H1 (cell line): ENCODE measurements around the gene DHCR7. TPM values are rescaled to one million over a fixed set of nuclear protein-coding genes. Genes with fewer than 3 reads are reported as not detected.

Experiments used
- CTCF ChIA-PET: fragments of 300-600 bp; sonication (Branson Sonifier 250); formaldehyde crosslinking; loops from one replicate; lab custom pipeline; 2021; ENCODE audit not compliant: partially characterized antibody; lab: Charles Lee
- POLR2A ChIA-PET: fragments of 300-600 bp; sonication (Branson Sonifier 250); formaldehyde crosslinking; loops from one replicate; lab custom pipeline; 2021; ENCODE audit warnings: inconsistent platforms; ENCODE audit not compliant: partially characterized antibody; lab: Charles Lee
- DNase-seq, 2 experiments: peaks; one replicate each; pipeline versions ENCODE4 v3.0.0 to v3.0.0-alpha.2; 2010 to 2022; ENCODE audit warnings: low spot score in 2 of 2, low read depth in 1 of 2, mixed read lengths in 1 of 2
- FAIRE-seq: peaks from 2 replicates; lab custom pipeline; 2011; peaks lifted over from hg19 to GRCh38; lab: Jason Lieb, UNC
- H2AFZ ChIP-seq: 2 replicates; pipeline ENCODE4 v1.8.1; 2012; ENCODE audit warnings: low read length, inconsistent platforms
- H2AK5ac ChIP-seq: 2 replicates; pipeline ENCODE4 v1.6.1; 2013; ENCODE audit warnings: low read depth, low read length
- H2BK120ac ChIP-seq: replicated peaks from 2 replicates; pipeline ENCODE3; 2013; ENCODE audit warnings: low read depth, low read length, inconsistent platforms
- H2BK12ac ChIP-seq: 2 replicates; pipeline ENCODE4 v1.6.1; 2013; ENCODE audit warnings: low read depth, low read length
- H2BK15ac ChIP-seq: 2 replicates; pipeline ENCODE4 v1.6.1; 2013; ENCODE audit warnings: low read length
- H2BK20ac ChIP-seq: 2 replicates; pipeline ENCODE4 v1.6.1; 2013; ENCODE audit warnings: low read length
- H2BK5ac ChIP-seq: 2 replicates; pipeline ENCODE4 v1.6.1; 2013; ENCODE audit warnings: low read depth, low read length
- H3K14ac ChIP-seq: 2 replicates; pipeline ENCODE4 v1.6.1; 2013; ENCODE audit warnings: inconsistent platforms; ENCODE audit not compliant: insufficient read length
- H3K18ac ChIP-seq: 2 replicates; pipeline ENCODE4 v1.6.1; 2013; ENCODE audit warnings: low read length; ENCODE audit errors: extremely low read depth
- H3K23ac ChIP-seq: 2 replicates; pipeline ENCODE4 v1.6.1; 2013; ENCODE audit warnings: inconsistent platforms; ENCODE audit not compliant: insufficient read length
- H3K23me2 ChIP-seq: 2 replicates; pipeline ENCODE4 v1.6.1; 2013; ENCODE audit warnings: low read depth, low read length
- H3K27ac ChIP-seq: 2 replicates; pipeline ENCODE4 v1.6.1; 2011; ENCODE audit warnings: low read depth, low read length, inconsistent platforms
- H3K27me3 ChIP-seq, 4 experiments: replicated peaks in 1 of 4; 1 replicate in 1 of 4; 2 replicates in 3 of 4; pipeline versions ENCODE4 v1.6.1 to v1.8.1; 2011 to 2013; ENCODE audit warnings: low read length in 3 of 4, mild to moderate bottlenecking in 3 of 4, inconsistent platforms in 2 of 4, mixed read lengths in 2 of 4, moderate library complexity in 1 of 4; ENCODE audit not compliant: control insufficient read depth in 3 of 4, insufficient read depth in 3 of 4; ENCODE audit errors: extremely low read depth in 1 of 4
- H3K36me3 ChIP-seq, 4 experiments: 2 replicates each; pipeline versions ENCODE4 v1.6.1 to v1.8.1; 2011 to 2013; ENCODE audit warnings: mild to moderate bottlenecking in 4 of 4, low read length in 3 of 4, moderate library complexity in 2 of 4, control low read depth in 1 of 4, inconsistent platforms in 1 of 4; ENCODE audit not compliant: insufficient read depth in 4 of 4, control insufficient read depth in 2 of 4
- H3K4ac ChIP-seq: replicated peaks from 2 replicates; pipeline ENCODE3; 2013; ENCODE audit warnings: low read length, low read depth, mixed read lengths, inconsistent platforms; ENCODE audit not compliant: insufficient read length
- H3K4me1 ChIP-seq, 4 experiments: replicated peaks in 1 of 4; 1 replicate in 1 of 4; 2 replicates in 3 of 4; pipeline versions ENCODE4 v1.6.1 to v1.8.1; 2011 to 2013; ENCODE audit warnings: low read length in 3 of 4, inconsistent platforms in 2 of 4, mixed read lengths in 1 of 4; ENCODE audit not compliant: insufficient read depth in 4 of 4, control insufficient read depth in 3 of 4
- H3K4me2 ChIP-seq, 2 experiments: 2 replicates each; pipeline versions ENCODE4 v1.6.1 to v1.8.1; 2011 to 2013; ENCODE audit warnings: low read depth in 2 of 2, low read length in 2 of 2, control low read depth in 1 of 2, inconsistent platforms in 1 of 2, mild to moderate bottlenecking in 1 of 2; ENCODE audit not compliant: insufficient read depth in 1 of 2
- H3K4me3 ChIP-seq, 4 experiments: fragments of 200-600, 300-600 bp in 1 of 4; sonication (generic), shearing (Covaris generic), sonication (Bioruptor Twin) in 1 of 4; 2 replicates each; pipeline versions ENCODE4 v1.5.1 to v1.8.1; 2011 to 2016; ENCODE audit warnings: low read length in 4 of 4, low read depth in 3 of 4, control low read depth in 2 of 4, inconsistent platforms in 2 of 4, mild to moderate bottlenecking in 2 of 4, mixed read lengths in 1 of 4, moderate library complexity in 1 of 4; ENCODE audit not compliant: insufficient read depth in 2 of 4; ENCODE audit errors: extremely low read depth in 1 of 4
- H3K56ac ChIP-seq: replicated peaks from 2 replicates; pipeline ENCODE3; 2013; ENCODE audit warnings: low read depth, mild to moderate bottlenecking, mixed read lengths, low read length, inconsistent platforms; ENCODE audit not compliant: insufficient read length
- H3K79me1 ChIP-seq: 2 replicates; pipeline ENCODE4 v1.6.1; 2013; ENCODE audit warnings: low read depth, low read length, control low read depth
- H3K79me2 ChIP-seq, 2 experiments: 2 replicates each; pipeline versions ENCODE4 v1.6.1 to v1.8.1; 2012 to 2013; ENCODE audit warnings: low read length in 2 of 2, mild to moderate bottlenecking in 2 of 2, inconsistent platforms in 1 of 2; ENCODE audit not compliant: insufficient read depth in 2 of 2, control insufficient read depth in 1 of 2
- H3K9ac ChIP-seq, 4 experiments: replicated peaks in 1 of 4; 1 replicate in 1 of 4; 2 replicates in 3 of 4; pipeline versions ENCODE4 v1.6.1 to v1.8.1; 2011 to 2013; ENCODE audit warnings: low read depth in 3 of 4, low read length in 3 of 4, control low read depth in 2 of 4, mild to moderate bottlenecking in 2 of 4, moderate library complexity in 2 of 4, inconsistent platforms in 1 of 4; ENCODE audit errors: extremely low read depth in 1 of 4
- H3K9me3 ChIP-seq, 2 experiments: 2 replicates each; pipeline versions ENCODE4 v1.6.1 to v1.8.1; 2012 to 2013; ENCODE audit warnings: mild to moderate bottlenecking in 2 of 2, moderate library complexity in 2 of 2, control low read depth in 1 of 2, inconsistent platforms in 1 of 2, low read depth in 1 of 2, low read length in 1 of 2, mixed read lengths in 1 of 2; ENCODE audit not compliant: insufficient read depth in 2 of 2
- H4K20me1 ChIP-seq, 2 experiments: replicated peaks in 1 of 2; 2 replicates each; pipeline versions ENCODE3 to v1.8.1; 2011 to 2013; ENCODE audit warnings: inconsistent platforms in 2 of 2, low read length in 2 of 2, mild to moderate bottlenecking in 1 of 2; ENCODE audit not compliant: insufficient read depth in 2 of 2, control insufficient read depth in 1 of 2
- H4K5ac ChIP-seq: 2 replicates; pipeline ENCODE4 v1.6.1; 2013; ENCODE audit warnings: low read length, low read depth, mixed read lengths, inconsistent platforms; ENCODE audit not compliant: insufficient read length
- H4K8ac ChIP-seq: 2 replicates; pipeline ENCODE4 v1.8.0; 2013; ENCODE audit warnings: mild to moderate bottlenecking, moderate library complexity, low read length, inconsistent platforms; ENCODE audit not compliant: insufficient read depth; ENCODE audit errors: extremely low read depth
- H4K91ac ChIP-seq: replicated peaks from 2 replicates; pipeline ENCODE3; 2013; ENCODE audit warnings: low read length, mixed read lengths, inconsistent platforms; ENCODE audit not compliant: insufficient read length
- BRCA1 ChIP-seq: IDR thresholded peaks from 2 replicates; pipeline ENCODE4 v1.6.1; 2012; ENCODE audit warnings: low read depth, low read length, improper control_type of control experiment
- CBX8 ChIP-seq: fragments of 300-800, 300-1000 bp; sonication (generic); IDR thresholded peaks from 2 replicates; pipeline ENCODE4 v1.7.1; 2016; ENCODE audit warnings: low read depth, low read length, borderline replicate concordance
- CHD1 ChIP-seq: IDR thresholded peaks from 2 replicates; pipeline ENCODE4 v1.6.1; 2012; ENCODE audit warnings: low read depth, low read length, improper control_type of control experiment
- FOSL1 ChIP-seq: IDR thresholded peaks from 2 replicates; pipeline ENCODE4 v1.6.1; 2011; ENCODE audit warnings: mild to moderate bottlenecking, low read depth, low read length, moderate library complexity; ENCODE audit not compliant: insufficient read depth
- NRF1 ChIP-seq: IDR thresholded peaks from 2 replicates; pipeline ENCODE4 v1.6.1; 2011; ENCODE audit warnings: mild to moderate bottlenecking, low read depth, low read length, improper control_type of control experiment
- RBBP5 ChIP-seq: IDR thresholded peaks from 2 replicates; pipeline ENCODE4 v1.7.1; 2012; ENCODE audit warnings: low read depth, mild to moderate bottlenecking, inconsistent platforms, low read length, moderate library complexity, borderline replicate concordance
- RNF2 ChIP-seq: fragments of 200-900, 300-1000 bp; sonication (generic); IDR thresholded peaks from 2 replicates; pipeline ENCODE4 v1.7.1; 2016; ENCODE audit warnings: borderline replicate concordance, low read depth, mild to moderate bottlenecking, antibody characterized with exemption, low read length; ENCODE audit not compliant: poor library complexity, severe bottlenecking; ENCODE audit errors: missing control alignments
- SIX5 ChIP-seq: IDR thresholded peaks from 2 replicates; pipeline ENCODE4 v1.6.1; 2011; ENCODE audit warnings: mild to moderate bottlenecking, low read depth, low read length
- TCF12 ChIP-seq: IDR thresholded peaks from 2 replicates; pipeline ENCODE4 v1.6.1; 2011; ENCODE audit warnings: low read depth, mild to moderate bottlenecking, low read length
- ZNF274 ChIP-seq: IDR thresholded peaks from 2 replicates; pipeline ENCODE4 v1.7.0; 2012; ENCODE audit warnings: low read length, borderline replicate concordance; ENCODE audit errors: extremely low read depth
- WGBS, 2 experiments: shearing (Covaris generic) in 1 of 2; methylation state at CpG; one replicate each; pipeline versions ENCODE4 v1.1.6 to v1.1.7; 2013 to 2015; ENCODE audit warnings: low lambda C conversion rate in 2 of 2, mixed read lengths in 2 of 2, inconsistent platforms in 1 of 2, low coverage in 1 of 2, missing lambda C conversion rate in 1 of 2; ENCODE audit not compliant: insufficient replicate concordance in 2 of 2, insufficient coverage in 1 of 2, insufficient read length in 1 of 2; ENCODE audit errors: extremely low coverage in 1 of 2, missing lambda C conversion rate in 1 of 2; 5-methylcytosine and 5-hydroxymethylcytosine counted together
- polyA plus RNA-seq, 7 experiments: library from polyadenylated mRNA; depleted of rRNA in 3 of 7; stranded (reverse) in 5 of 7; unstranded in 2 of 7; fragments of >200 nt in 5 of 7; fragments of 200-250 nt in 2 of 7; gene quantifications; 1 replicate in 5 of 7; 2 replicates in 1 of 7; 4 replicates in 1 of 7; pipeline versions ENCODE4 v1.2.1 to v1.2.3, GENCODE V29; 2011 to 2013; ENCODE audit warnings: missing spikeins in 2 of 7, mixed read lengths in 2 of 7
- total RNA-seq: library from RNA; stranded (reverse); fragmentation: NEBNext Ultra II Directional; extraction: Animal tissue kit (Norgen Biotek cat#: 25700); gene quantifications from 2 replicates; pipeline ENCODE4 v1.2.1, GENCODE V29; 2021

Gene DHCR7
- total and polyA plus RNA-seq, 2 of the 8 experiments (the other 6 are each of a cell fraction or from before 2014, with no cell fraction given) = 144 to 157 TPM

DNA sequence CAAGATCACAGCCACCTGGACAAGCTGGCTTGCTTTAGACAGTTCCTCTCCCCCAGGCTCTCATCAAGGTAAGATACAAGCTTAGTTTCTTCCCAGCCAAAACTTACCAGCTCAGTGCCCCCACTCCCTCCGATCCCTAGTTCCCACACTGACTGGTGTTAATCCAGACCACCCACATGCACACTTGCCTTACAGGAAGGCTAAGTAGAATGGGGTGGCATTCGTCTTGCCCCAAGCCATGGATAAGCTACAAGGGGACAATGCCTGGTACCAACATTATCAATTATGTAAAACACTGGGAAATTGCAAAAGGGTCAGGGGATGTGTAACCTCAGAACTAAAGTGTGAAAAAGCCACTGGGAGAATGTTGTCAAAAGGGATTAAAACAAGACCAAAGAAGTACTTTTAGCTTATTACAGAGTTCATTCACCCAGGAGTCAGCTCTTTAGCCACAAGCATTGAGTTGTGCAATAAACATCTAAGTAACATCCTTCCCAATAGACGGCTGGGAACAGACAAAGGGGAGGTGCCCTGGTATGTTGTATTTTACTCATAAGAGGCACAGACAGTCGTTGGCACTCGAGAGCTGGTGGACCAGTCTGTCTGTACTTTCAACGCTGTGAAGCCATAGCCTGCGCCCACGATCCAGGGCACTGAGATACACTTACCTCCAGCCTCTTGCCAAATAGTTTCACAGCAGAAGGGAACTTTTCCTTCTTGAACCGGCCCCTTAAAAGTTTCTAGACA is 1.1 kb downstream of the DHCR7 start:
- H4K8ac ChIP-seq = no peak overlapping the region
- H2BK15ac ChIP-seq = no peak overlapping the region
- H3K36me3 ChIP-seq = peaks cover 21 to 52% (median 34%) of the 10 kb centered on the region in 4 experiments
- H3K79me1 ChIP-seq = peaks cover 16% of the 10 kb centered on the region
- DNase-seq (no peak), FAIRE-seq (no peak)
- no peak overlapping the region for H4K5ac ChIP-seq
- CTCF ChIA-PET = interaction anchor here (0.9 to 1.8 kb wide), 7 partner anchors 9 to 192 kb away, joined by 3 to 6 read pairs (median 4); no protein-coding TSS in a partner anchor
- no peaks in the 10 kb centered on the region for H3K9me3 ChIP-seq
- H3K27ac ChIP-seq = no peak overlapping the region
- H2AFZ ChIP-seq = no peak overlapping the region
- H3K23ac ChIP-seq = no peak overlapping the region
- H3K4me2 ChIP-seq = peak overlapping the region; percentile 75
- H3K79me2 ChIP-seq = peaks cover 0 to 53% of the 10 kb centered on the region in 2 experiments; a peak in 3 of 4 replicates
- H2BK20ac ChIP-seq = no peak overlapping the region
- POLR2A ChIA-PET = interaction anchor here (0.6 to 2.2 kb wide), 6 partner anchors 8 to 664 kb away, joined by 3 to 5 read pairs (median 4); no protein-coding TSS in a partner anchor
- peaks cover under 1 to 14% (median 6%) of the 10 kb centered on the region in 4 experiments; a peak in 4 of 7 replicates for H3K4me1 ChIP-seq
- H2AK5ac ChIP-seq = no peak overlapping the region
- H3K14ac ChIP-seq = no peak overlapping the region
- peak overlapping the region; percentile 6 for H3K4ac ChIP-seq
- peak overlapping the region; percentile 61 for H4K91ac ChIP-seq
- peak overlapping the region in 2 of 4 experiments; percentile 49 to 63; a peak in 1 of 7 replicates for H3K9ac ChIP-seq
- peaks cover 14% of the 10 kb centered on the region for H3K23me2 ChIP-seq
- no peak overlapping the region; the same call in 1 of the 2 replicates for H2BK5ac ChIP-seq
- H2BK12ac ChIP-seq = no peak overlapping the region; the same call in 1 of the 2 replicates
- peak overlapping the region; percentile 77 to 98 (median 91) for H3K4me3 ChIP-seq
- peaks cover 5 to 22% of the 10 kb centered on the region in 2 experiments for H4K20me1 ChIP-seq
- 57% methylated on average over 9 of the region's 9 CpGs; no CpG with 5 or more reads in 1 of the 2 experiments for WGBS, 2 experiments
- H3K18ac ChIP-seq = no peak overlapping the region
- H3K56ac ChIP-seq = peak overlapping the region; percentile 8
- no peak overlapping the region for H2BK120ac ChIP-seq
- no peaks in the 10 kb centered on the region for H3K27me3 ChIP-seq
- no peak for TF ChIP-seq CBX8
- no peak for TF ChIP-seq BRCA1
- no peak for TF ChIP-seq RBBP5
- no peak for TF ChIP-seq SIX5
- TF ChIP-seq RNF2 = no peak
- no peak for TF ChIP-seq ZNF274
- TF ChIP-seq FOSL1 = no peak
- no peak for TF ChIP-seq NRF1
- TF ChIP-seq TCF12 = no peak
- no peak for TF ChIP-seq CHD1
